Right ventricle myocardium superior (tissue), 1 donor: Measurements from ENCODE around the gene ITPRID1. TPM values are rescaled to one million over a fixed set of nuclear protein-coding genes. Genes with fewer than 3 reads are reported as not detected.

Experiments used
- ATAC-seq: fragments of 200-7000 bp; cut with Tn5 transposase; one replicate; pipeline ENCODE4 v1.9.1; 2020; ENCODE audit warnings: mild to moderate bottlenecking; ENCODE audit not compliant: poor library complexity
- DNase-seq: peaks from one replicate; pipeline ENCODE4 v3.0.0-alpha.2; 2020
- intact Hi-C: fragments of 100-400 bp; cut with DNase I; formaldehyde crosslinking; loops from one replicate; pipeline ENCODE4 v1.11.2; 2022
- total RNA-seq: library from RNA; stranded (reverse); fragmentation: NEBNext Ultra II Directional; extraction: Animal tissue kit (Norgen Biotek cat#: 25700); gene quantifications from one replicate; pipeline ENCODE4 v1.2.1, GENCODE V29; 2021
- donor health status: DM: no; HTN: yes; CAD: no; lungs with severe emphysema.

ITPRID1 gene
- total RNA-seq, 1 donor from 2014 or later, result not detected

DNA sequence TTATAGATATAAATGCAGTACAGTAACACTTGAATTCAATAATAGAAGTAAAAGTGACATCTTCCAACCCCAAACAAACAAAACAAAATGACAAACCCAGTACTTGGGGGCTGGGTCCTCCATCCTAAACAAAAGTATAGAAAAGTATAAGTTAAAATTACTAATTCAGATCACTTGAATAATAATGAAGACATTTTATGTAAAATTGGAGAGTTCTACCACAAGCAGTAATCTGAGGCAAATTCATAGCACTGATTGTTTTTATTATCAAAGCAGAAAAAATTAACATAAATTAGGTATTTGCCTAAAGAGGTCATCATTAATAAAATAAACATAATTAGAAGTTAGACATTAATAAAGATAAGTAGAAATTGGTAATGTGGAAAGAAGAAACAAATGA lies 81.5 kb downstream of the ITPRID1 start:
- intact Hi-C loops, result no loop called here
- no peak for ATAC-seq
- DNase-seq, result no peak

DNA sequence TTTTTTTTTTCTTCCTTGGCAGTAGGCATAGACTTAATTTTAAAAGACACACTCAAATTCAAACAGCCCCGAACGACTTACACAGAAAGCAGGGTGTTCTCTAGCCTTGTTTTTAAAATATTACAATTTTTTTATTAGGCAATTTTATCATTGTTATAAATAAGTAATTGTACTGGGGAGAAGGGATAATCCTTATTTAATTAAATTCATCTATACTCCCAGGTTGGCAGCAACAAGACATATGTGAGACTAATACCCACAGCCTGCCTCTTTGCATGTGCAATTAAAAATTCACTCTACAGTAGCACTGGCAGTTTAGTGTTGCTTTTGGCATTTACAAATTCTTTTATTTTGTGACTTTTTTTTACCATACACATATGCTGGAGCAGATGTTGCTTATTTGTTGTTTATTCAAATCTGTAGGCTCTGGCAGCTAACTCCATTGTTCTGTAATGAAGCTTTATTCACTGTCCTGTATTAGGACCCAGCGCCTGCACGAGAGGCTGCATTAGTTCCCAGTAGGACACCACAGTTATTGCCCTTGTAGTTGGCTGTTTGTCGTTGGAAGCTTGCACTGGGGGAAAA lies 88.2 kb downstream of the ITPRID1 start:
- intact Hi-C loops, result no loop called here
- ATAC-seq, result no peak

DNA sequence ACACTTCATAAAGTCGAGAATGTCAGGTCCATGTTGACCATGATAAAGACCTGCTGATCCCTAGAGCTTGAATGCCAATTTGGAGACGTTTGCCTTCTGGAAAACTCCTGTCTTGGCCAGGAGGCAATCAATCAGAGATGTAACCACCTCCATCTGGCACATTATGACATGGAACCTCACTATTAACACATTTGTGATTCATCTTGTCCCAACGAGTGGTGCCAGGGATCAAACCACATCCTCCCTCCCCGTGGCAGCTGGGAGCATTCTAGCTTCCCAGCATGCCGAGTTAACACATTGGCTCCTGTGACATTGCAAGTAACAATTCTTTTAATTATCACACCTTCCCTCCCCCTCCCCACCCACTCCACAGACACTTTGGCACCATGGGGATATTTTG lies 89.2 kb downstream of the ITPRID1 start:
- no peak for DNase-seq
- intact Hi-C loops, result no loop called here
- no peak for ATAC-seq

More for the DNA sequence above, 88.2 kb downstream of the ITPRID1 start:
- no peak for DNase-seq

DNA sequence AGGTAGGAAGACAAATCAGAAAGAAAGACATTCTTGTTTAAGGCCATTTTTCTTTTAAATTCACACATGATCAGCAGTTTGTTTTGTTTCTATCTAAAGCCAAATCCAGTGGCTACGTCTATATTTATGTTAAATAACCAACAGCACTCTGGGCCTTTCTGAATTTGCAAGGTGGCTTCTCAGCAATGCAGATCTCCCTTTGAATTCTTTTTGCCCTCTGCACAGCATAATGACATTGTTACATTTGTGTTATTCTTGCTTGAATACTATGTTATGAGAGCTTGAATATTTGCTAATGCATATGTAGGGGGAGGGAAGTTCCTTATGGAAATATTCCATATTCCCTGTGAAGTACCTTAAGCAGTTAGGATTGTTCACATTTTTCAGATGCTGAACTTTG lies 99.7 kb downstream of the ITPRID1 start:
- ATAC-seq (no peak), DNase-seq (no peak)
- intact Hi-C loops, result no loop called here

DNA sequence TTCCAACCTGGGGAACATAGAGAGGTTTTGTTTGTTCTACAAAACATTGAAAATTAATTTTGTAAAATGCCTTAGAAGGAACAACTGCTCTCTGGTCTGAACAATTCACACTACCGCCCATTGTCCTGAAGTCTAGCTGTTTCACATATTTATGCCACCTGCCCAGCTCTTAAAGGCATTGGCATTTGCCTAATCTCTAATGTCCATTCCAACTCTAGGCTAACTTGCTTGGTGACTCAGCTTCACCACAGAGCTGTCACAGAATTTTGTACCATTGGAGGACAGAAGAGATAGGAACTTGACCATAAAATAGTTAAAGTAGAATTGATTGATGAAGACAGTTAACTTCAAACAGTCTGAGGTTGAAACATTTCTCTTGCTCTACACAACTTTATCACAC lies 119.6 kb downstream of the ITPRID1 start:
- intact Hi-C loops, result loop anchor here (5.0 kb wide), 2 partner anchors 191 to 501 kb away; no protein-coding TSS in a partner anchor
- DNase-seq (no peak), ATAC-seq (no peak)

DNA sequence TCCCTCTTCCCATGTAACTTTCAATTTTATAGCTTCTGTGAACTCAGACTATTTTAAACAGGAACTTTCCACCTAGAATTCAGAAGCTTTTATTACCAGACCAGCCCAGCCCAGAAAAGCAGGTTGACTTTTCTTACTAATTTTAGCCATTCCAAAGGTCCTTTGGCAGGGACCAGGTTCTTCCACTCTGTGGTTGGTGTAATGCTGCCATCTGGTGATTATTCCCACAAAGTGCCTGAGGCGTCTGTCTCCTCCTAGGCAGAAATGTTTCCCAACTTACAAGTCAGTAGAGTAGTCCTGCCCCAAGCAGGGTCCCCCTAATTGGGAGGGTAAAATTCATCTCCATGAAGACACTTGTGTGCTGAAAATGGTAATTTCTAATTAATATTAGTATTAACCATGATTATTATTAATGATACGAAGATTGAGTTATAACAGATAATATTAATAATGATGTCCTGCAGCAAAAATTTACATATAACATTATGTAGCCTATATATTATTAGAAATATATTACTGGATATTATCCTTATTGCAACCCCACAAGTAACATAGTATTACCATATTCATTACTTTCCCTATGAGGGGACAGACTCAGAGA lies 120.1 kb downstream of the ITPRID1 start:
- ATAC-seq (peak; percentile 92), DNase-seq (no peak)
- intact Hi-C loops, result loop anchor here (5.0 kb wide), 2 partner anchors 192 to 502 kb away; no protein-coding TSS in a partner anchor

DNA sequence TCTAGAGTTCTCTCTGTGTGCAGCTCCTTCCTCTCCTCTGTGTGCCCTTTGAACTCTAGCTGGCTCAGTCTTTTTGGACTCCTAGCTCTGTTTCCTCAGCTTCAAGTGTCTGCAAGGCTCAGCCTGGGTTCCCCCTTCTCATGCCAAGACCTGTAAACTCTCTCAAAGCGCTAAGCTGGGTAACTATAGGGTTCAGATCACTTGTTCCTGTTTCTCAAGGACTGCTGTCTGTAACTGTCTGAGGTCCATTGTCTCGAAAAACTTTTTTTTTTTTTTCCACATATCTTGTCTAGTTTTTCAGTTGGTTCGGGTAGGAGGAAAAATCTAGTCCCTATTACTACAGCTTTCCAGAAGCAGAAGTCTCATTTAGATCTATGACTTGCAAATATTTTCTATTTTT lies 126.5 kb downstream of the ITPRID1 start:
- ATAC-seq (no peak), DNase-seq (no peak)
- intact Hi-C loops, result no loop called here

DNA sequence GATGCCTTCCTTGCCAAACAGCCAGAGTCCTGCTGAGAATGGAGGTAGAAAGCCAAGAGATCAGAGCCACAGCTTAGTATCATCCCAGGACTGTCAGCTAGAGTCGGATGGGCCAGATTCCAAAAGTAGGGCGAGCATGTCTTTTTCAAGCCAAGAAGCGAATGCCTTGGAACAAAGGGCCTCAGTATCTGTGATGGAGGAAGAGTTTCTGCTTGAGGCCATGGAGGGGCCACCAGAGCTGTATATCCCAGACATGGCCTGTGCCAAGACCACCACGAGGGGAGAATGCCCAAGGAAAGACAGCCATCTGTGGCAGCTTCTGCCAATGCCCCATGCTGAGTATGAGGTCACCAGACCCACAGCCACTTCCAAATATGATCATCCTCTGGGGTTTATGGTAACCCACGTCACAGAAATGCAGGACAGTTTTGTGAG lies 128.8 kb downstream of the ITPRID1 start:
- ATAC-seq (no peak), DNase-seq (no peak)
- intact Hi-C loops, result no loop called here

DNA sequence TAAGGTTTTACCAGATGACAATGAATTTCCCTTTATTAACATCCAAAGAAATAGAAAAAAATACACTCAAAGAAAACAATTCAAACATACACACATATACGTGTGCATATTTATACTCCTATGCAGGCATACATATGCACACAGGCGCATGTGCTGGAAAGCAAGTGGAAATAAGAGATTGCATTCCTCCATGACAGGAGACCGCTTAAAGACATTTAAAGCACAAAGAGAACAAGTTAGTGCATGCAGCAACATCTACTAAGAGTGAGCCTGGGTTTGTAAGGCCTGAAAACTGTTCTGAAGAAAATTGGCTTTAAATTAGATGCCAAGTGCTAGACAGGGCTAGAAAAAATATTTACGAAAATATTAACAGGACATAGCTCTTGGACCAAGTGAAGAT lies 133.1 kb downstream of the ITPRID1 start:
- intact Hi-C loops, result no loop called here
- DNase-seq (no peak), ATAC-seq (no peak)

DNA sequence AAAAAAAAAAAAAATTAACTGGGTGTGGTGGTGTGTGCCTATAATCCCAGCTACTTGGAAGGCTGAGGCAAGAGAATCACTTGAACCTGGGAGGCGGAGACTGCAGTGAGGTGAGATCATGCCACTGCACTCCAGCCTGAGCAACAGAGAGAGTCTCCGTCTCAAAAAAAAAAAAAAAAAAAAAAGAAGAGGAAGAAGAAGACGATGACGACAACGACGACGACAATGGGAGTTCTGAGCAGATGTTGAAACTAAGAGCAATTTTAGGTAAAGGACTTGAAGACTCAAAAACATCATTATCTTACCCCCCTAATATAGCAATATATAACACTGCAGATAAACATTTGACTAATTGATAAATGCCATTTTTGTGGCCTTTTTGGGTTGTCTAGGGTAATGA lies 133.6 kb downstream of the ITPRID1 start:
- DNase-seq, result no peak
- intact Hi-C loops, result no loop called here
- no peak for ATAC-seq

DNA sequence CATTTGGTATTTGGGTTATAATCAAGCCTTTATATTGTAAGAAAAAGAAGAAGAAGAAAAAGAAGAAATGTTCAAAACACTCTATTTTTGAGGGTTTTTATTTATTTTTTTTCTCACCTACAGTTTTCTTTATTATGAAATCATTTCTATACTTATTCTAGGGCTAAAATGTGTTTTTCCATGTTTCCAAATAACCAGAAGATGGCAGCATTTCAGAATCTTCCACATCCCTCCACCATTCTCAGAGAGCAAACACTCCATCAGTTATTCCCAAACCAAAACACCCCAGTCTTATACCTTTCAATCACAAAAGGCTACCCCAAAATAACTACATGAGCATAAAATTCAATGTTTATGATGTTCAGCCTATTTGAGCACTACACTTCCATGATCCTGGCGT lies 134.4 kb downstream of the ITPRID1 start:
- DNase-seq, result no peak
- intact Hi-C loops, result no loop called here
- no peak for ATAC-seq

DNA sequence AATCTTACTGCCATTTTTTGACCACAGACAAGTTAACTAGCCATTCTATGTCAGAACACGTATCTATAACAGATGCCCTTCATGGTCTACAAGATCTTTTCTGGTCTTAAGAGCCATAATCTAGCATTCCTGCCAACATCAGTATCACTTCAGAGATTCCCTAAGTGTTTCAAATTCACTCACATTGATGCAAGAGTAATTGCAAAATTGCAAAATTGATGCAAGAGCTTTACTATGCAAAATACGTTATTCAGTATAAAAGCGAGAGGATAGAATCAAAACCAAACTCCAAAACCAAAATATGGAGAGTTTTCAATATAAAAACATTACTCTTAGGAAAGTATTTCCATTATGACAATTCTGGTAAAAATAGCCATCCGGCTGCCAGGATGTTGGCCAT lies 135.0 kb downstream of the ITPRID1 start:
- ATAC-seq (no peak), DNase-seq (no peak)
- intact Hi-C loops, result no loop called here

DNA sequence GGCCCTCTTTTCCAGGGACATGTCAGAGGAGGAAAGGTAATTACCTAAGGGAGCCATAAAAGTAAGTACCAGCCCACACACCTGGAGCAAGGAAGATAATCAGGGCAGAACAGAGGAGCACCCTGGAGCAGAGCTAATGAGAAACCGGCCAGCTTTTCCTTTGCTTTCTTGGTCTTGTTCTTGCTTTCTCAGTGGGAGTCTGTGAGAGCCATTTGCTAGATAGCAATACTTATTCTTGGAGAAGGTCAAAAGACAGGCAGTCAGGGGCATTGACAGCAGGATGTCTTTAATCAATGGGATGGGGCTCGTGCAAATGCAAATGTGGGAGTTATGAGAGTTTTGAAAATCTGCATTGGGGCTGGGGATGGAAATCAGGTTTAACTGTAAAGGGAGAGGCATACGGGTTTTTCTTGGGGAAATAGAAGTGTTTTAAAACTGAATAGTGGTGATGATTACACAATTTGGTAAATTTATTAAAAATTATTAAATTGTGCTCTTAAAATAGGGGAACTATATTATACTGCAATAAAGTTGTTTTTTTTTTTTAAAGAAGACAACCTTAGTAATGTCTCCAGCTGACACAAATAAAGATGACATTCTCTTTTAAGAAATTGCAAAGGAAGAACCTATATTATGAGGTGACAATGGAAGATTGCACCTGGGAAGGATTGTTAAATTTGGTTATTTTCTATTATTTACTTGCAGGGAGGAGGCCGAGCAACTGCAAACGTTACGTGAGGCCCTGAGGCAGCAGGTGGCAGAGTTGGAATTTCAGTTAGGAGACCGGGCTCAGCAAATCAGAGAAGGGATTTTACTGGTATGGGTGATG lies 137.6 kb downstream of the ITPRID1 start:
- intact Hi-C loops, result loop anchor here (10.0 kb wide), 1 partner anchor 83 kb away; no protein-coding TSS in a partner anchor
- DNase-seq (no peak), ATAC-seq (no peak)

DNA sequence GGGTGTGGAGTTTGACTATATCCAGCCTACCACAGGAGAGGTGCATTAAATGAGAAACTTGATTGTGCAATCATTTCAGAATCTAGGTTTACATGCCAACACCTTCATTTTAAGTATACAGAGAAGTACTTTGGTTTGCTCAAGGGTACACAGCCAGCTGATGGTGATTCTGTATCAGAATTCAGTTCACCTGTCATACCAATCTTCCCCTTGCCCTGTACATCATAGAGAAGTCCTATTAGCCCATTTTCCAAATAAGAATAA lies 138.1 kb downstream of the ITPRID1 start:
- no peak for DNase-seq
- ATAC-seq, result no peak
- intact Hi-C loops, result loop anchor here (10.0 kb wide), 1 partner anchor 83 kb away; no protein-coding TSS in a partner anchor

DNA sequence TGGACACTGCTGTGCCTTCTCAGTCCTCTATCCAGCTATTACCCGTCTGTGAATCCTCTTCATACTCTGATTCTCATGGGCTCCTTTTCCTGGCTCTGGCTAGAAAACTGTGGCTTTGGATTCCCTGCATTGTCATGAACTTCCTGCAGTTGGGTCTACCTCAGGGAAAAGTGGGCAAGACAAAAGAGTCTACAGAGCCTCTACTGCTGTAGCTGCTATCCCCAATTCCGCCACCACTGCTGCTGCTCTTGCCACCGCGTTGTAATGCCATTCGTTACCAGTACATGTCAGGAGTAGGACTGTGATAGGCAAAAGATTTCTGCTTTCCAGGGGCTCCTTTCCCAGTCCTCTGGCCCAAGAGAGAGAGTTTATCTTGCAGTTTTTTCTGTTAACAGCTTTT lies 149.2 kb downstream of the ITPRID1 start:
- DNase-seq (no peak), ATAC-seq (no peak)
- intact Hi-C loops, result no loop called here

DNA sequence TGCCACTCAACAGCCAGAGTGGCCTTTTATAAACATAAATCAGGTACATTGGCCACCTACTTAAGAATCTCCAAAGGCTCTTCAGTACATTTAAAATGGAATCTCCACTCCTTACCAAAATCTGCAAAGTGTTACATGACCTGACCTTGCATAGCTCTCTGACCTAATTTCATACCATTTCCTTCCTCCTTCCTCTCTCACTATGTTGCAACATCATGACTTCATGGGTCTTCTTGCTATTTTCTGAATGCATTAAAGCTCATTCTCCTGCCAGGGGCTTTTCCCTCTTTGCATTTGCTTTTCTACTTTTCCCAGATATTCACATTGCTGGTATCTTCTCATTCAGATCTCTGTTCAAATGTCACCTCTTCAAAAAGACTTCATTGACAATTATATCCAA lies 151.0 kb downstream of the ITPRID1 start:
- DNase-seq, result no peak
- no peak for ATAC-seq
- intact Hi-C loops, result no loop called here

DNA sequence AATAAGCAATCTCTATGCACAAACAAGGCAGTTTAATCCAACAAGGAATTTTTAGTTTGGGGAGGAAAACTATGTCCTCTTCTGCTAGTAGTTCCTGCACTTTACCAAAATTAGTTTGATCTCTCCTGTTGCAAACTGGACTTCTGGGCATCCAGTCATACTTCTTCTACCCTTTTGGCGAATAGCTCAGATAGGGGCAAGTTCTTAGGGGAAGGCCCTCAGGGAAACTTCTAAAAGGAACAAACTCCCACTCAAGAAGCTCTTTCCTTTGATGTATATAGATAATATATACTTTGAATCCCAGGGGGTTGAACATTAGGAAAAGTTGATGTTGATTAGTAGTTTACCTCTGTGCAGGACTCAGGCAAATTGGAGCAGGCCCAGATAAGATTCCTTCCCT lies 151.7 kb downstream of the ITPRID1 start:
- DNase-seq, result no peak
- intact Hi-C loops, result no loop called here
- no peak for ATAC-seq

DNA sequence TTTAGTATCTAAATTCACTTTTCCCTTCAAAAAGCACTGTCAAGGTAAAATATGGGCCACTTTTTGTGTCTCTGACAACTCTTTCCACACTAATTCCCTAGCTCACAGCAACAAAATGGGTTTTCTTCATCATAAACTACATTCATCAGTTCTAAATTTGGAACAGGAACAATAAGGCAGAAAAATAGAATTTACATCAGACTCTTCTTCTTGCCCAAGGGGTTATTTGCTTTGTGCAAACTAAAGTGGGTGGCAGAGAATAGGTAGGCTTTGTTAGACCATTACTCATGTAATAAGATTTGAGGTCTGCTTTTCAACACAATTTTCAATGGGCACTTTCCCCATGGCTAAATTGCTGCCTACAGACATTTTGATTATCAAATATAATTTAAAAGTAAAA lies 155.6 kb downstream of the ITPRID1 start:
- DNase-seq, result no peak
- no peak for ATAC-seq
- intact Hi-C loops, result no loop called here

DNA sequence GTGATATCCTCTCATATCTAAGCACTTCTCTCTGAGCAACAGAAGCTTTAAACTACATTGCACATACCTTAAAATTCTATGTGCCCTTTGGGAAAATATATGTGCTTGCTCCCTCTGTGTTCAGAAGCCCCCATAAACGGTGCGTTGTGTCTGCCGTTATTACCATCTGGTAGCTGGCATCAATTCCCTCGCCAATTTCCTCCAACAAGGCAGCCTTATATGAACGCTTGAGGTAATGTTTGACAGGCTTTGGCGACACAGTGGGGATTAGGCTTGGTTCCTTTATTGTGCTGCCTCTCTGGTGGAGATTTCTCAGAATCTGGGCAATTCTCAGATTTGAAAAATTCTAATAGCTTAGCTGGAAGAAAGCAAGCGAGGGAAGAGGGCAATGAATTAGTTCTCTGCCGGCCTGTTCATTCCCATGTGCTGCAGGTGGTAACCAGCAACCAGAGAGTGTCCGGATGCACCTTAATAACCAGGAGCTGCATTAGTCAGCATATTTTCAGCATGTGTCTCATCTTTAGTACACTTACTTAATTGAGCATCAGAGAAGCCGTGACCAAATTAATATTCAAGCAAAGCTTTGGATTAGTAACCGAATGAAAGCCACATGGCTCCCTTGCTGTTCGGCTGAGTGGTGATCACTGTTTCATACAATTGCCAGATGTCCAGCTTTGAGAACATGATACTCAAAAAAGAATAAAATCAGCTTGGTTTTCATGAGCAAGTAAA lies 165.8 kb downstream of the ITPRID1 start:
- no peak for DNase-seq
- ATAC-seq, result no peak
- intact Hi-C loops, result no loop called here
